HepG2 (cell line): ENCODE results near the gene AMBRA1. TPM values are rescaled to one million over a fixed set of nuclear protein-coding genes. Genes with fewer than 3 reads are reported as not detected.

Source experiments
- ATAC-seq: fragments of 200-7000 bp; cut with Tn5 transposase; 3 replicates; pipeline ENCODE4 v1.9.1; 2020; ENCODE audit warnings: mild to moderate bottlenecking, moderate library complexity
- BruUV-seq: library from RNA; stranded (reverse); fragments of 400-500 nt; replicated peaks from 2 replicates; lab custom pipeline; 2021; lab: Mats Ljungman, UMichigan
- CTCF ChIA-PET: fragments of 300-600 bp; formaldehyde crosslinking; extraction: SDS; loops from one replicate; lab custom pipeline; 2021; ENCODE audit warnings: low total read pairs, inconsistent platforms, low intra/inter-chr PET ratio; lab: Yijun Ruan, JAX
- POLR2A ChIA-PET: fragments of 350-600 bp; sonication (Branson Sonifier 250); formaldehyde crosslinking; loops from one replicate; lab custom pipeline; 2020; ENCODE audit warnings: antibody characterized with exemption, inconsistent platforms; lab: Yijun Ruan, JAX
- DNase-seq: peaks from one replicate; pipeline ENCODE4 v3.0.0-alpha.2; 2015; ENCODE audit warnings: low spot score
- FAIRE-seq: peaks from 3 replicates; lab custom pipeline; 2011; peaks lifted over from hg19 to GRCh38; lab: Jason Lieb, UNC
- H2AFZ ChIP-seq: one replicate; pipeline ENCODE4 v1.6.1; 2011; ENCODE audit warnings: low read length, inconsistent platforms
- H3K27ac ChIP-seq: fragments of 300-600 bp; 3 replicates; pipeline ENCODE4 v1.8.0; 2011; ENCODE audit warnings: mixed run types, mild to moderate bottlenecking, mixed read lengths, low read length, inconsistent platforms; ENCODE audit not compliant: insufficient read depth; ENCODE audit errors: extremely low read length
- H3K27me3 ChIP-seq, 2 experiments: fragments of 200-600 bp in 1 of 2; 2 replicates in 1 of 2; 3 replicates in 1 of 2; pipeline versions ENCODE4 v1.6.0 to v1.8.0; 2011; ENCODE audit warnings: low read length in 2 of 2, mild to moderate bottlenecking in 2 of 2, moderate library complexity in 2 of 2, inconsistent platforms in 1 of 2; ENCODE audit not compliant: insufficient read depth in 2 of 2, control insufficient read depth in 1 of 2
- H3K36me3 ChIP-seq, 2 experiments: fragments of 200-600 bp in 1 of 2; replicated peaks in 1 of 2; 2 replicates in 1 of 2; 3 replicates in 1 of 2; pipeline versions ENCODE4 v1.5.1 to v1.8.0; 2011; ENCODE audit warnings: low read length in 2 of 2, inconsistent platforms in 1 of 2; ENCODE audit not compliant: insufficient read depth in 2 of 2, control insufficient read depth in 1 of 2
- H3K4me1 ChIP-seq: 2 replicates; pipeline ENCODE4 v1.5.1; 2012; ENCODE audit warnings: low read length, inconsistent platforms; ENCODE audit not compliant: insufficient read depth
- H3K4me2 ChIP-seq: 2 replicates; pipeline ENCODE4 v1.6.0; 2011; ENCODE audit warnings: low read depth, low read length, inconsistent platforms
- H3K4me3 ChIP-seq, 3 experiments: fragments of 200-600 bp in 1 of 3; sonication (generic), shearing (Covaris generic) in 1 of 3; replicated peaks in 1 of 3; 2 replicates each; pipeline ENCODE4 v1.5.1; 2011 to 2016; ENCODE audit warnings: low read length in 3 of 3, inconsistent platforms in 2 of 3, low read depth in 2 of 3, mild to moderate bottlenecking in 2 of 3, control low read depth in 1 of 3, mixed read lengths in 1 of 3; ENCODE audit not compliant: insufficient read depth in 1 of 3
- H3K79me2 ChIP-seq: one replicate; pipeline ENCODE4 v1.6.1; 2011; ENCODE audit warnings: low read length, inconsistent platforms; ENCODE audit not compliant: insufficient read depth
- H3K9ac ChIP-seq: 2 replicates; pipeline ENCODE4 v1.6.0; 2011; ENCODE audit warnings: mild to moderate bottlenecking, low read depth, low read length, inconsistent platforms; ENCODE audit not compliant: insufficient read depth
- H3K9me3 ChIP-seq: 2 replicates; pipeline ENCODE4 v1.5.1; 2012; ENCODE audit warnings: mild to moderate bottlenecking, low read length
- H4K20me1 ChIP-seq: 2 replicates; pipeline ENCODE4 v1.6.0; 2011; ENCODE audit warnings: inconsistent platforms, mild to moderate bottlenecking, low read length, moderate library complexity; ENCODE audit not compliant: insufficient read depth
- AGO2 ChIP-seq: fragments of 200-400 bp; formaldehyde crosslinking; optimal IDR thresholded peaks from 2 replicates; pipeline ENCODE3; 2017; ENCODE audit warnings: mild to moderate bottlenecking, low read depth, low read length, moderate library complexity
- CERS6 ChIP-seq: sonication (generic); formaldehyde crosslinking; IDR thresholded peaks from 2 replicates; pipeline ENCODE4 v1.5.0; 2020; ENCODE audit warnings: missing genetic modification reagents
- HNF1A ChIP-seq, 2 experiments: sonication (generic) in 1 of 2; formaldehyde crosslinking in 1 of 2; IDR thresholded peaks; 2 replicates each; pipeline versions ENCODE4 v1.4.0 to v1.6.1; 2016 to 2020; ENCODE audit warnings: borderline replicate concordance in 1 of 2, low read depth in 1 of 2, mild to moderate bottlenecking in 1 of 2, missing genetic modification reagents in 1 of 2
- PHF5A ChIP-seq: IDR thresholded peaks from one replicate; pipeline ENCODE4 v1.6.1; 2018; ENCODE audit warnings: low read depth, missing genetic modification reagents; ENCODE audit not compliant: unreplicated experiment
- POGK ChIP-seq: sonication (generic); formaldehyde crosslinking; conservative IDR thresholded peaks from 2 replicates; pipeline ENCODE4 v1.8.0; 2022; ENCODE audit warnings: mild to moderate bottlenecking, moderate library complexity, missing genetic modification reagents
- REL ChIP-seq: sonication (generic); formaldehyde crosslinking; conservative IDR thresholded peaks from 2 replicates; pipeline ENCODE4 v1.8.0; 2022; ENCODE audit warnings: mild to moderate bottlenecking, missing genetic modification reagents, moderate library complexity
- SSRP1 ChIP-seq: IDR thresholded peaks from 2 replicates; pipeline ENCODE4 v1.6.1; 2016; ENCODE audit warnings: control low read depth
- TEF ChIP-seq: sonication (generic); formaldehyde crosslinking; IDR thresholded peaks from 2 replicates; pipeline ENCODE4 v1.5.0; 2020; ENCODE audit warnings: missing genetic modification reagents
- TP53 ChIP-seq: sonication (generic); formaldehyde crosslinking; conservative IDR thresholded peaks from 2 replicates; pipeline ENCODE4 v1.4.0; 2020; ENCODE audit warnings: missing genetic modification reagents
- ZNF333 ChIP-seq: sonication (generic); formaldehyde crosslinking; IDR thresholded peaks from 2 replicates; pipeline ENCODE4 v1.4.0; 2020; ENCODE audit warnings: mild to moderate bottlenecking, missing genetic modification reagents, borderline replicate concordance
- WGBS: methylation state at CpG from one replicate; pipeline ENCODE4 v1.1.6; 2017; ENCODE audit warnings: low lambda C conversion rate; 5-methylcytosine and 5-hydroxymethylcytosine counted together
- in situ Hi-C: cut with HindIII; loops from 2 replicates; pipeline ENCODE4 v1.10.0; 2017; ENCODE audit warnings: low pct_unique_long_range_greater_than_20kb; ENCODE audit not compliant: extremely low pct_ligation_motif_present
- intact Hi-C: fragments of 100-400 bp; cut with micrococcal nuclease; formaldehyde crosslinking; loops from one replicate; pipeline ENCODE4 v1.10.0; 2022; ENCODE audit not compliant: unreplicated experiment
- polyA plus RNA-seq, 8 experiments: library from polyadenylated mRNA; depleted of rRNA in 3 of 8; stranded (reverse) in 7 of 8; unstranded in 1 of 8; fragments of >200 nt; fragmentation: Illumina TruSeq in 4 of 8; extraction: Trizol in 4 of 8; gene quantifications; 2 replicates each; pipeline versions ENCODE4 v1.2.1 to v1.2.3, GENCODE V29; 2011 to 2016; ENCODE audit warnings: low read depth in 4 of 8, missing spikeins in 1 of 8, mixed read lengths in 1 of 8; ENCODE audit not compliant: insufficient read depth in 1 of 8
- total RNA-seq, 5 experiments: library from RNA; depleted of rRNA; stranded (reverse); fragments of >200 nt; fragmentation: Illumina TruSeq; extraction: Trizol; gene quantifications; 2 replicates each; pipeline ENCODE4 v1.2.3, GENCODE V29; 2016; ENCODE audit warnings: low read depth in 1 of 5
- TF ChIP-seq, protein P1 (sequence below): IDR thresholded peaks from 2 replicates; pipeline ENCODE4 v1.6.1; 2016

AMBRA1 gene
- total and polyA plus RNA-seq, 2 of the 13 experiments (the other 11 are each of a cell fraction or from before 2014, with no cell fraction given) = 15.7 to 26.0 TPM

DNA sequence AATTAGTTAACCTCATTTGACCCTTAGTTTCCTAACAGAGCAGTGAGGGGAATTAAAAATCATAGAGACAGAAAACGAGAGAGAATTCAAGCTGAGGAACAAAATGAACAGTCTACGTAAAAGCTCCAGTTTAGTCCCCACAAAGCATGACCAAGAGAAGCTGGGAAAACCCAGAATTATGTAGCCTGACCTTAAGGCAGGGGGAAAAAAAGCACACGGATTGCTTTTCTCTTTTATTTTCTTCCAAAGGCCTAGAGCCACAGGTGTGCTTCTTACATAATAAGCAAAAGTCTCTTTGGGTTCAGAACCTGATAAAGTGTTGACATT lies 514 bp upstream of the AMBRA1 start (continued):
- TF ChIP-seq POGK (CRISPR knock-in tag) (no peak), SSRP1 (peak; percentile 31; the same call in 1 of the 2 replicates)

DNA sequence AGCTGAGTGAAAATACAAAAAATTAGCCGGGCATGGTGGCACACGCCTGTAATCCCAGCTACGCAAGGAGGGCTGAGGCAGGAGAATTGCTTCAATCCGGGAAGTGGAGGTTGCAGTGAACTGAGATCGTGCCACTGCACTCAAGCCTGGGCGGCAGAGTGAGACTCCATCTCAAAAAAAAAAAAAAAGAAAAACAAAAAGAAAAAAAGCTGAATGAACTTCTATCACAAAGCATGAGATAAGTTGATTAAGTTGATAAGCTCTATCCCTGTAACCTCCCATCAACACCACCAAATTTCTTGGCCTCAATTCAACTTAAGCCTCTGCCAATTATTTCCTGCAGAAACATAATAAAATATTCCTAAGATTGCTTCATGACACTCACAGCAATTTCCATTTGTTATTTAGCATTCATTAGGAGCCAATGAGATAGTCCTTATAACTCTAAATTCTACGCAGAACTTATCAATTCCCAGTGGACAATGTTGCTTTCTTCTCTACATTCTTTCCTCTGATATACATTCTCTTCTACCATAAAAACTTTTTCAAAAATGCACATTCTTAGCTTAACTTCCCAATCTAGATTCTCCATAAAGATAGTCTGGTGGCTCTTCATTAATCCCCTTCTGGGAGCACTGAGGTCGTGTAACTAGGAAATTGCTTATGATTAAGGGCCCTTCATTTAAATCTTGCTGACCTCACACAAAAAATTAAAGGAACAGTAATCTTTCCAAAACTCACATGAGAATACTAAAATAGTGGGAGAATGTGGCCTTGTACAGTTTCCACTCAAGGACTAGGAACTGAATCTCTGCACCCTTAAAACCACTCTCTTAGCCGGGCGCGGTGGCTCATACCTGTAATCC lies 2.9 kb downstream of the AMBRA1 start:
- Histone ChIP-seq H3K9ac (peak overlapping the region; percentile 91), H3K4me2 (peak overlapping the region; percentile 79), H3K4me3 (peak overlapping the region; percentile 73 to 97 (median 87)), H3K79me2 (peaks cover 84% of the 10 kb centered on the region), H4K20me1 (peaks cover 24% of the 10 kb centered on the region), H2AFZ (no peak overlapping the region), H3K27ac (peak overlapping the region; percentile 97), H3K36me3 (peaks cover 0 to 6% of the 10 kb centered on the region in 2 experiments; a peak in 1 of 5 replicates), H3K9me3 (no peaks in the 10 kb centered on the region), H3K27me3 (peaks cover 0 to 4% of the 10 kb centered on the region in 2 experiments; a peak in 1 of 5 replicates), H3K4me1 (peaks cover 63% of the 10 kb centered on the region)
- FAIRE-seq = no peak
- CTCF ChIA-PET = no interaction called here
- intact Hi-C loops (no loop called here), in situ Hi-C loops (no loop called here)
- BruUV-seq = TSS peak; percentile 46
- no peak for DNase-seq
- WGBS = 28% methylated on average over 11 of the region's 11 CpGs
- no peak for ATAC-seq
- POLR2A ChIA-PET = interaction anchor here (0.6 to 2.5 kb wide), 3 partner anchors 25 to 67 kb away, joined by 3 to 13 read pairs (median 6); no protein-coding TSS in a partner anchor
- TF ChIP-seq TP53 (CRISPR knock-in tag) (no peak), PHF5A (CRISPR knock-in tag) (no peak), TEF (CRISPR knock-in tag) (no peak), ZNF333 (no peak), AGO2 (no peak), CERS6 (CRISPR knock-in tag) (no peak), HNF1A (IDR thresholded peaks at IDR 0.05; ENCODE audit: low read depth) (no peak), HNF1A (CRISPR knock-in tag; IDR thresholded peaks at IDR 0.05; ENCODE audit: borderline replicate concordance) (no peak), REL (no peak)
- TF ChIP-seq, protein P1, sequence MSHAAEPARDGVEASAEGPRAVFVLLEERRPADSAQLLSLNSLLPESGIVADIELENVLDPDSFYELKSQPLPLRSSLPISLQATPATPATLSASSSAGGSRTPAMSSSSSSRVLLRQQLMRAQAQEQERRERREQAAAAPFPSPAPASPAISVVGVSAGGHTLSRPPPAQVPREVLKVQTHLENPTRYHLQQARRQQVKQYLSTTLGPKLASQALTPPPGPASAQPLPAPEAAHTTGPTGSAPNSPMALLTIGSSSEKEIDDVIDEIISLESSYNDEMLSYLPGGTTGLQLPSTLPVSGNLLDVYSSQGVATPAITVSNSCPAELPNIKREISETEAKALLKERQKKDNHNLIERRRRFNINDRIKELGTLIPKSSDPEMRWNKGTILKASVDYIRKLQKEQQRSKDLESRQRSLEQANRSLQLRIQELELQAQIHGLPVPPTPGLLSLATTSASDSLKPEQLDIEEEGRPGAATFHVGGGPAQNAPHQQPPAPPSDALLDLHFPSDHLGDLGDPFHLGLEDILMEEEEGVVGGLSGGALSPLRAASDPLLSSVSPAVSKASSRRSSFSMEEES = no peak
